PC-3 (cell line): ENCODE results near the gene CCDC85B. TPM values are rescaled to one million over a fixed set of nuclear protein-coding genes. Genes with fewer than 3 reads are reported as not detected.
A peak's percentile ranks its signal among the peaks of the same experiment; 100 is the strongest.

Experiments used
- ATAC-seq: fragments of 200-7000 bp; cut with Tn5 transposase; 2 replicates; pipeline ENCODE4 v1.9.1; 2020; ENCODE audit warnings: mild to moderate bottlenecking, moderate library complexity
- BruUV-seq: library from RNA; stranded (reverse); fragments of 400-500 nt; replicated peaks from 2 replicates; lab custom pipeline; 2021; lab: Mats Ljungman, UMichigan
- CTCF ChIA-PET: fragments of 300-600 bp; sonication (Branson Sonifier 250); formaldehyde crosslinking; loops from one replicate; lab custom pipeline; 2022; ENCODE audit warnings: antibody characterized with exemption; lab: Charles Lee
- POLR2A ChIA-PET: fragments of 300-600 bp; sonication (Branson Sonifier 250); formaldehyde crosslinking; loops from one replicate; lab custom pipeline; 2022; ENCODE audit warnings: antibody characterized with exemption; ENCODE audit not compliant: unreplicated experiment; lab: Charles Lee
- DNase-seq: peaks from one replicate; pipeline ENCODE4 v3.0.0-alpha.2; 2015
- H2AFZ ChIP-seq: fragments of 300-600 bp; sonication (generic); 2 replicates; pipeline ENCODE4 v1.6.0; 2016; ENCODE audit warnings: antibody characterized with exemption, low read length
- H3F3A ChIP-seq: fragments of 300-600 bp; sonication (generic); one replicate; pipeline ENCODE4 v1.6.0; 2017; ENCODE audit warnings: antibody characterized with exemption, low read length, control low read depth, mild to moderate bottlenecking; ENCODE audit not compliant: unreplicated experiment
- H3K27ac ChIP-seq: fragments of 300-600 bp; sonication (generic); 2 replicates; pipeline ENCODE4 v1.5.1; 2016; ENCODE audit warnings: mild to moderate bottlenecking, low read length
- H3K27me3 ChIP-seq: fragments of 300-600 bp; sonication (generic); 2 replicates; pipeline ENCODE4 v1.6.1; 2016; ENCODE audit warnings: low read length, mixed read lengths
- H3K36me3 ChIP-seq: fragments of 300-600 bp; sonication (generic); 2 replicates; pipeline ENCODE4 v1.6.1; 2016; ENCODE audit warnings: low read depth, mixed run types, low read length, mixed read lengths
- H3K4me1 ChIP-seq: fragments of 300-600 bp; sonication (generic); 2 replicates; pipeline ENCODE4 v1.5.1; 2016; ENCODE audit warnings: low read length; ENCODE audit not compliant: insufficient read depth
- H3K4me2 ChIP-seq: fragments of 300-600 bp; sonication (generic); 2 replicates; pipeline ENCODE4 v1.6.0; 2016; ENCODE audit warnings: low read length
- H3K4me3 ChIP-seq: fragments of 300-600 bp; sonication (generic); 2 replicates; pipeline ENCODE4 v1.5.1; 2016; ENCODE audit warnings: mild to moderate bottlenecking, low read length, mixed read lengths
- H3K79me2 ChIP-seq: fragments of 300-600 bp; sonication (generic); 2 replicates; pipeline ENCODE4 v1.6.1; 2017; ENCODE audit warnings: low read length, mixed read lengths
- H3K9ac ChIP-seq: fragments of 300-600 bp; sonication (generic); 2 replicates; pipeline ENCODE4 v1.6.0; 2016; ENCODE audit warnings: mild to moderate bottlenecking, low read length
- H3K9me2 ChIP-seq: fragments of 300-600 bp; sonication (generic); replicated peaks from 2 replicates; pipeline ENCODE4 v1.6.1; 2016; ENCODE audit warnings: mixed run types, low read length, mixed read lengths
- H3K9me3 ChIP-seq: fragments of 300-600 bp; sonication (generic); 2 replicates; pipeline ENCODE4 v1.6.1; 2016; ENCODE audit warnings: low read length, mixed read lengths
- H4K20me1 ChIP-seq: fragments of 300-600 bp; sonication (generic); 2 replicates; pipeline ENCODE4 v1.6.1; 2016; ENCODE audit warnings: low read length, mixed read lengths
- CTCF ChIP-seq: fragments of 300-600 bp; sonication (generic); conservative IDR thresholded peaks from 2 replicates; pipeline ENCODE4 v1.5.1; 2017; ENCODE audit warnings: antibody characterized with exemption, low read depth, mild to moderate bottlenecking, low read length
- EZH2 ChIP-seq: fragments of 300-600 bp; sonication (generic); IDR thresholded peaks from one replicate; pipeline ENCODE4 v1.6.1; 2017; ENCODE audit warnings: antibody characterized with exemption, mild to moderate bottlenecking, low read length; ENCODE audit not compliant: unreplicated experiment
- EZH2phosphoT487 ChIP-seq: fragments of 300-600 bp; sonication (generic); IDR thresholded peaks from 2 replicates; pipeline ENCODE4 v1.6.1; 2018; ENCODE audit warnings: mild to moderate bottlenecking, antibody characterized with exemption, low read length, borderline replicate concordance
- intact Hi-C: fragments of 100-400 bp; cut with micrococcal nuclease; formaldehyde crosslinking; loops from 2 replicates; pipeline ENCODE4 v1.9.0; 2023
- total RNA-seq: library from RNA; depleted of rRNA; stranded (reverse); fragments of >200 nt; gene quantifications from 2 replicates; pipeline ENCODE4 v1.2.3, GENCODE V29; 2014

Gene CCDC85B
- total RNA-seq, 1 experiment from 2014 or later, result 207 TPM

GRCh38 chr11:65849366-65849765, 41.1 kb upstream of the CCDC85B start:
- Histone ChIP-seq H4K20me1 (peaks cover 18% of the 10 kb centered on the region), H3K4me3 (no peak overlapping the region), H3F3A (no peaks in the 10 kb centered on the region), H3K27me3 (no peaks in the 10 kb centered on the region), H3K9ac (no peak overlapping the region), H3K4me2 (no peak overlapping the region), H2AFZ (no peak overlapping the region), H3K4me1 (peaks cover 2% of the 10 kb centered on the region), H3K79me2 (peaks cover 6% of the 10 kb centered on the region; the same call in 1 of the 2 replicates), H3K9me3 (no peaks in the 10 kb centered on the region), H3K27ac (no peak overlapping the region), H3K9me2 (no peaks in the 10 kb centered on the region), H3K36me3 (peaks cover 32% of the 10 kb centered on the region)
- CTCF ChIA-PET, result interaction anchor here (1.7 kb wide), 1 partner anchor 11 kb away, joined by 4 read pairs; the partner anchor contains the start of gene MUS81
- DNase-seq (peak; percentile 36), ATAC-seq (no peak)
- POLR2A ChIA-PET, result interaction anchor here (0.5 to 0.7 kb wide), 2 partner anchors 9 to 137 kb away, joined by 3 read pairs; no protein-coding TSS in a partner anchor
- BruUV-seq, result no TSS peak
- intact Hi-C loops, result no loop called here
- TF ChIP-seq EZH2, result no peak
- TF ChIP-seq EZH2phosphoT487, result no peak
- TF ChIP-seq CTCF, result no peak

GRCh38 chr11:65849771-65850216, 40.7 kb upstream of the CCDC85B start:
- peaks cover 22% of the 10 kb centered on the region for H4K20me1 ChIP-seq
- peaks cover 6% of the 10 kb centered on the region for H3K4me1 ChIP-seq
- no peaks in the 10 kb centered on the region for H3K9me3 ChIP-seq
- no peak overlapping the region for H3K4me3 ChIP-seq
- no peaks in the 10 kb centered on the region for H3F3A ChIP-seq
- no peaks in the 10 kb centered on the region for H3K9me2 ChIP-seq
- H3K27ac ChIP-seq, result no peak overlapping the region
- H3K79me2 ChIP-seq, result peaks cover 10% of the 10 kb centered on the region
- intact Hi-C loops, result no loop called here
- ChIA-PET POLR2A (interaction anchor here (0.5 to 0.7 kb wide), 3 partner anchors 9 to 137 kb away, joined by 3 to 7 read pairs (median 3); no protein-coding TSS in a partner anchor), CTCF (interaction anchor here (1.7 kb wide), 1 partner anchor 10 kb away, joined by 4 read pairs; the partner anchor contains the start of gene MUS81)
- no peak overlapping the region for H3K4me2 ChIP-seq
- BruUV-seq, result no TSS peak
- DNase-seq (no peak), ATAC-seq (no peak)
- TF ChIP-seq EZH2, result no peak
- TF ChIP-seq EZH2phosphoT487, result no peak
- TF ChIP-seq CTCF, result no peak
- peaks cover 36% of the 10 kb centered on the region for H3K36me3 ChIP-seq
- no peak overlapping the region for H3K9ac ChIP-seq
- H2AFZ ChIP-seq, result no peak overlapping the region
- H3K27me3 ChIP-seq, result no peaks in the 10 kb centered on the region
